ENCODE results near the gene SFXN2.

Gene SFXN2

GRCh38 chr10:102775201-102775934 lies 60.9 kb downstream of the SFXN2 start:
- H3K4me3 ChIP-seq (ENCODE audit: low read depth, low read length) = no peak overlapping the region

GRCh38 chr10:102775935-102776669 lies 61.7 kb downstream of the SFXN2 start:
- H3K4me3 ChIP-seq (ENCODE audit: low read depth, low read length) = no peak overlapping the region

GRCh38 chr10:102776779-102777456 lies 62.5 kb downstream of the SFXN2 start:
- H3K4me3 ChIP-seq (ENCODE audit: low read depth, low read length) = no peak overlapping the region

- H3K4me3 ChIP-seq (ENCODE audit: low read depth, low read length) = no peak overlapping the region
These were observed 63.4 kb downstream of the SFXN2 start for GRCh38 chr10:102777711-102778453.

- no peak overlapping the region for H3K4me3 ChIP-seq (ENCODE audit: low read depth, low read length)
These were observed 64.3 kb downstream of the SFXN2 start for GRCh38 chr10:102778781-102779180.

GRCh38 chr10:102779680-102780526 lies 65.5 kb downstream of the SFXN2 start:
- no peak overlapping the region for H3K4me3 ChIP-seq (ENCODE audit: low read depth, low read length)

- H3K4me3 ChIP-seq (ENCODE audit: low read depth, low read length) = no peak overlapping the region
These were observed 66.0 kb downstream of the SFXN2 start for GRCh38 chr10:102780527-102780808.

- no peak overlapping the region for H3K4me3 ChIP-seq (ENCODE audit: low read depth, low read length)
These were observed 66.9 kb downstream of the SFXN2 start for GRCh38 chr10:102781090-102781920.

GRCh38 chr10:102781921-102782557 lies 67.6 kb downstream of the SFXN2 start:
- H3K4me3 ChIP-seq (ENCODE audit: low read depth, low read length) = no peak overlapping the region

GRCh38 chr10:102782673-102783551 lies 68.5 kb downstream of the SFXN2 start:
- no peak overlapping the region for H3K4me3 ChIP-seq (ENCODE audit: low read depth, low read length)

- H3K4me3 ChIP-seq (ENCODE audit: low read depth, low read length) = no peak overlapping the region
These were observed 69.1 kb downstream of the SFXN2 start for GRCh38 chr10:102783568-102783967.

- H3K4me3 ChIP-seq (ENCODE audit: low read depth, low read length) = no peak overlapping the region
These were observed 71.4 kb downstream of the SFXN2 start for GRCh38 chr10:102785818-102786217.

- no peak overlapping the region for H3K4me3 ChIP-seq (ENCODE audit: low read depth, low read length)
These were observed 77.4 kb downstream of the SFXN2 start for GRCh38 chr10:102791754-102792395.
